ENCODE data around the gene INSYN1. TPM values are rescaled to one million over a fixed set of nuclear protein-coding genes. Genes with fewer than 3 reads are reported as not detected.
A peak's percentile ranks its signal among the peaks of the same experiment; 100 is the strongest.

Gene INSYN1
- total and polyA plus RNA-seq, 2 experiments from 2014 or later = 0.18 to 14.2 TPM

- TF ChIP-seq ETS1 (IDR thresholded peaks at IDR 0.05) (no peak), ZNF331 (CRISPR knock-in tag; IDR thresholded peaks at IDR 0.05; ENCODE audit: low read depth) (no peak)
Observed at GRCh38 chr15:73752806-73753193, 351 bp downstream of the INSYN1 start (continued).

- Histone ChIP-seq H3K79me2 (replicated peaks; ENCODE audit: insufficient read depth) (no peaks in the 10 kb centered on the region), H3F3A (replicated peaks; ENCODE audit: low read depth) (no peaks in the 10 kb centered on the region; the same call in 1 of the 2 replicates), H3K4me1 (ENCODE audit: insufficient read depth) (peaks cover 23% of the 10 kb centered on the region), H3K4me3 (peak overlapping the region; percentile 89), H3K4me2 (peak overlapping the region; percentile 93), H3K36me3 (ENCODE audit: insufficient read depth) (no peaks in the 10 kb centered on the region), H3K9me2 (ENCODE audit: insufficient read depth) (no peaks in the 10 kb centered on the region), H3K27ac (ENCODE audit: low read depth) (no peak overlapping the region), H3K27me3 (ENCODE audit: insufficient read depth) (peaks cover 17% of the 10 kb centered on the region), H4K20me1 (replicated peaks; ENCODE audit: insufficient read depth) (no peaks in the 10 kb centered on the region), H2AFZ (peak overlapping the region; percentile 80)
- Mint-ChIP-seq H3K27me3 (ENCODE audit: insufficient read depth, low read depth, poor library complexity) (peaks cover 19% of the 10 kb centered on the region), H3K4me3 (peak overlapping the region; percentile 79; the same call in 2 of the 3 replicates), H3K9me3 (no peaks in the 10 kb centered on the region), H3K27ac (no peak overlapping the region), H3K4me1 (peaks cover 42% of the 10 kb centered on the region), H3K36me3 (ENCODE audit: low read depth) (no peaks in the 10 kb centered on the region; the same call in 2 of the 3 replicates)
- ATAC-seq (peak; percentile 21), DNase-seq (ENCODE audit: low spot score) (peak; percentile 41)
- no peak for TF ChIP-seq POLR2AphosphoS5 (IDR thresholded peaks at IDR 0.05; ENCODE audit: low read depth)
- no peak for TF ChIP-seq ZNF331 (CRISPR knock-in tag; IDR thresholded peaks at IDR 0.05; ENCODE audit: low read depth)
- peak; percentile 49 for TF ChIP-seq EZH2 (IDR thresholded peaks at IDR 0.05; ENCODE audit: low read depth, unreplicated experiment)
Observed at GRCh38 chr15:73751899-73752805, 999 bp downstream of the INSYN1 start.

- peak overlapping the region; percentile 89 for H3K4me3 ChIP-seq
Observed at GRCh38 chr15:73751511-73751898, 1.6 kb downstream of the INSYN1 start.

GRCh38 chr15:73750951-73751350 is 2.2 kb downstream of the INSYN1 start:
- Mint-ChIP-seq H3K9me3 (no peaks in the 10 kb centered on the region), H3K4me3 (peak overlapping the region; percentile 79), H3K27me3 (ENCODE audit: insufficient read depth, low read depth, poor library complexity) (peaks cover 19% of the 10 kb centered on the region), H3K27ac (no peak overlapping the region), H3K36me3 (ENCODE audit: low read depth) (no peaks in the 10 kb centered on the region; the same call in 2 of the 3 replicates), H3K4me1 (peaks cover 53% of the 10 kb centered on the region)
- H3K27me3 ChIP-seq (ENCODE audit: insufficient read depth) = peaks cover 17% of the 10 kb centered on the region
- H3K9me2 ChIP-seq (ENCODE audit: insufficient read depth) = no peaks in the 10 kb centered on the region
- H3F3A ChIP-seq (replicated peaks; ENCODE audit: low read depth) = no peaks in the 10 kb centered on the region; the same call in 1 of the 2 replicates
- no peaks in the 10 kb centered on the region for H4K20me1 ChIP-seq (replicated peaks; ENCODE audit: insufficient read depth)
- peak overlapping the region; percentile 89 for H3K4me3 ChIP-seq
- ATAC-seq = no peak
- no peaks in the 10 kb centered on the region for H3K36me3 ChIP-seq (ENCODE audit: insufficient read depth)
- H3K4me1 ChIP-seq (ENCODE audit: insufficient read depth) = peaks cover 29% of the 10 kb centered on the region
- no peak overlapping the region for H3K27ac ChIP-seq (ENCODE audit: low read depth)
- no peaks in the 10 kb centered on the region for H3K79me2 ChIP-seq (replicated peaks; ENCODE audit: insufficient read depth)
- DNase-seq (ENCODE audit: low spot score) = no peak
- H2AFZ ChIP-seq = no peak overlapping the region
- H3K4me2 ChIP-seq = peak overlapping the region; percentile 93
- TF ChIP-seq POLR2AphosphoS5 (IDR thresholded peaks at IDR 0.05; ENCODE audit: low read depth) = no peak
- TF ChIP-seq, protein P1, sequence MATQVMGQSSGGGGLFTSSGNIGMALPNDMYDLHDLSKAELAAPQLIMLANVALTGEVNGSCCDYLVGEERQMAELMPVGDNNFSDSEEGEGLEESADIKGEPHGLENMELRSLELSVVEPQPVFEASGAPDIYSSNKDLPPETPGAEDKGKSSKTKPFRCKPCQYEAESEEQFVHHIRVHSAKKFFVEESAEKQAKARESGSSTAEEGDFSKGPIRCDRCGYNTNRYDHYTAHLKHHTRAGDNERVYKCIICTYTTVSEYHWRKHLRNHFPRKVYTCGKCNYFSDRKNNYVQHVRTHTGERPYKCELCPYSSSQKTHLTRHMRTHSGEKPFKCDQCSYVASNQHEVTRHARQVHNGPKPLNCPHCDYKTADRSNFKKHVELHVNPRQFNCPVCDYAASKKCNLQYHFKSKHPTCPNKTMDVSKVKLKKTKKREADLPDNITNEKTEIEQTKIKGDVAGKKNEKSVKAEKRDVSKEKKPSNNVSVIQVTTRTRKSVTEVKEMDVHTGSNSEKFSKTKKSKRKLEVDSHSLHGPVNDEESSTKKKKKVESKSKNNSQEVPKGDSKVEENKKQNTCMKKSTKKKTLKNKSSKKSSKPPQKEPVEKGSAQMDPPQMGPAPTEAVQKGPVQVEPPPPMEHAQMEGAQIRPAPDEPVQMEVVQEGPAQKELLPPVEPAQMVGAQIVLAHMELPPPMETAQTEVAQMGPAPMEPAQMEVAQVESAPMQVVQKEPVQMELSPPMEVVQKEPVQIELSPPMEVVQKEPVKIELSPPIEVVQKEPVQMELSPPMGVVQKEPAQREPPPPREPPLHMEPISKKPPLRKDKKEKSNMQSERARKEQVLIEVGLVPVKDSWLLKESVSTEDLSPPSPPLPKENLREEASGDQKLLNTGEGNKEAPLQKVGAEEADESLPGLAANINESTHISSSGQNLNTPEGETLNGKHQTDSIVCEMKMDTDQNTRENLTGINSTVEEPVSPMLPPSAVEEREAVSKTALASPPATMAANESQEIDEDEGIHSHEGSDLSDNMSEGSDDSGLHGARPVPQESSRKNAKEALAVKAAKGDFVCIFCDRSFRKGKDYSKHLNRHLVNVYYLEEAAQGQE (IDR thresholded peaks at IDR 0.05; ENCODE audit: unreplicated experiment) = no peak
- no peak for TF ChIP-seq CREB1 (CRISPR knock-in tag; IDR thresholded peaks at IDR 0.05; ENCODE audit: low read depth)
- TF ChIP-seq, protein P2, sequence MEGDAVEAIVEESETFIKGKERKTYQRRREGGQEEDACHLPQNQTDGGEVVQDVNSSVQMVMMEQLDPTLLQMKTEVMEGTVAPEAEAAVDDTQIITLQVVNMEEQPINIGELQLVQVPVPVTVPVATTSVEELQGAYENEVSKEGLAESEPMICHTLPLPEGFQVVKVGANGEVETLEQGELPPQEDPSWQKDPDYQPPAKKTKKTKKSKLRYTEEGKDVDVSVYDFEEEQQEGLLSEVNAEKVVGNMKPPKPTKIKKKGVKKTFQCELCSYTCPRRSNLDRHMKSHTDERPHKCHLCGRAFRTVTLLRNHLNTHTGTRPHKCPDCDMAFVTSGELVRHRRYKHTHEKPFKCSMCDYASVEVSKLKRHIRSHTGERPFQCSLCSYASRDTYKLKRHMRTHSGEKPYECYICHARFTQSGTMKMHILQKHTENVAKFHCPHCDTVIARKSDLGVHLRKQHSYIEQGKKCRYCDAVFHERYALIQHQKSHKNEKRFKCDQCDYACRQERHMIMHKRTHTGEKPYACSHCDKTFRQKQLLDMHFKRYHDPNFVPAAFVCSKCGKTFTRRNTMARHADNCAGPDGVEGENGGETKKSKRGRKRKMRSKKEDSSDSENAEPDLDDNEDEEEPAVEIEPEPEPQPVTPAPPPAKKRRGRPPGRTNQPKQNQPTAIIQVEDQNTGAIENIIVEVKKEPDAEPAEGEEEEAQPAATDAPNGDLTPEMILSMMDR (conservative IDR thresholded peaks at IDR 0.05; ENCODE audit: low read depth in 2 of 2) = no peak

More at GRCh38 chr15:73751511-73751898, 1.6 kb downstream of the INSYN1 start:
- H4K20me1 ChIP-seq (replicated peaks; ENCODE audit: insufficient read depth) = no peaks in the 10 kb centered on the region
- ATAC-seq (peak; percentile 6), DNase-seq (ENCODE audit: low spot score) (peak; percentile 57)
- H3K27ac ChIP-seq (ENCODE audit: low read depth) = no peak overlapping the region
- peak overlapping the region; percentile 93 for H3K4me2 ChIP-seq
- Mint-ChIP-seq H3K4me3 (peak overlapping the region; percentile 79), H3K4me1 (peaks cover 49% of the 10 kb centered on the region), H3K27ac (no peak overlapping the region), H3K27me3 (ENCODE audit: insufficient read depth, low read depth, poor library complexity) (peaks cover 19% of the 10 kb centered on the region), H3K36me3 (ENCODE audit: low read depth) (no peaks in the 10 kb centered on the region; the same call in 2 of the 3 replicates), H3K9me3 (no peaks in the 10 kb centered on the region)
- peaks cover 17% of the 10 kb centered on the region for H3K27me3 ChIP-seq (ENCODE audit: insufficient read depth)
- H3K4me1 ChIP-seq (ENCODE audit: insufficient read depth) = peaks cover 26% of the 10 kb centered on the region
- TF ChIP-seq EZH2 (IDR thresholded peaks at IDR 0.05; ENCODE audit: low read depth, unreplicated experiment) = no peak
- 0 out of 2 replicates have a peak, but pooled peaks have one; percentile 7 for TF ChIP-seq POLR2AphosphoS5 (IDR thresholded peaks at IDR 0.05; ENCODE audit: low read depth)
- H2AFZ ChIP-seq = no peak overlapping the region
- H3F3A ChIP-seq (replicated peaks; ENCODE audit: low read depth) = no peaks in the 10 kb centered on the region; the same call in 1 of the 2 replicates
- no peaks in the 10 kb centered on the region for H3K36me3 ChIP-seq (ENCODE audit: insufficient read depth)
- H3K9me2 ChIP-seq (ENCODE audit: insufficient read depth) = no peaks in the 10 kb centered on the region
- no peaks in the 10 kb centered on the region for H3K79me2 ChIP-seq (replicated peaks; ENCODE audit: insufficient read depth)
